Common myeloid progenitor, CD34-positive (primary cell): ENCODE measurements around the gene CD80. TPM values are rescaled to one million over a fixed set of nuclear protein-coding genes. Genes with fewer than 3 reads are reported as not detected.

Experiments used
- CTCF ChIA-PET: fragments of 350-600 bp; sonication (Branson Sonifier 250); formaldehyde crosslinking; loops from one replicate; lab custom pipeline; 2021; ENCODE audit warnings: antibody characterized with exemption; lab: Charles Lee
- POLR2A ChIA-PET: fragments of 350-600 bp; sonication (Branson Sonifier 250); formaldehyde crosslinking; loops from one replicate; lab custom pipeline; 2021; ENCODE audit warnings: antibody characterized with exemption; lab: Charles Lee
- DNase-seq, 3 donors: peaks; one replicate each; pipeline versions ENCODE4 v3.0.0 to v3.0.0-alpha.2; 2013
- H3K27ac ChIP-seq, 2 experiments: 1 replicate in 1 of 2; 2 replicates in 1 of 2; pipeline ENCODE4 v1.7.0; 2013; ENCODE audit warnings: inconsistent platforms in 2 of 2, low read length in 2 of 2, mild to moderate bottlenecking in 2 of 2, low read depth in 1 of 2, moderate library complexity in 1 of 2; ENCODE audit not compliant: severe bottlenecking in 2 of 2, insufficient read depth in 1 of 2, poor library complexity in 1 of 2
- H3K27me3 ChIP-seq, 5 experiments: replicated peaks in 2 of 5; 1 replicate in 3 of 5; 2 replicates in 2 of 5; pipeline versions ENCODE4 v1.6.1 to v1.7.0; 2013; ENCODE audit warnings: low read length in 4 of 5, mild to moderate bottlenecking in 2 of 5, moderate library complexity in 2 of 5, inconsistent platforms in 1 of 5; ENCODE audit not compliant: insufficient read depth in 5 of 5, control insufficient read depth in 4 of 5
- H3K36me3 ChIP-seq, 4 experiments: 1 replicate in 2 of 4; 2 replicates in 2 of 4; pipeline versions ENCODE4 v1.6.1 to v1.7.0; 2013; ENCODE audit warnings: low read length in 3 of 4, control low read depth in 1 of 4, mild to moderate bottlenecking in 1 of 4; ENCODE audit not compliant: control insufficient read depth in 4 of 4, insufficient read depth in 4 of 4
- H3K4me1 ChIP-seq, 4 experiments: 1 replicate in 3 of 4; 2 replicates in 1 of 4; pipeline versions ENCODE4 v1.6.1 to v1.7.1; 2013; ENCODE audit warnings: low read length in 3 of 4, mild to moderate bottlenecking in 3 of 4, control low read depth in 1 of 4, inconsistent platforms in 1 of 4, moderate library complexity in 1 of 4; ENCODE audit not compliant: control insufficient read depth in 4 of 4, insufficient read depth in 4 of 4; ENCODE audit errors: control extremely low read depth in 1 of 4
- H3K4me3 ChIP-seq, 7 experiments: 1 replicate in 4 of 7; 2 replicates in 3 of 7; pipeline versions ENCODE4 v1.5.1 to v1.7.0; 2013; ENCODE audit warnings: mild to moderate bottlenecking in 7 of 7, low read length in 6 of 7, moderate library complexity in 6 of 7, inconsistent platforms in 2 of 7, low read depth in 2 of 7, control low read depth in 1 of 7; ENCODE audit not compliant: insufficient read depth in 4 of 7, control insufficient read depth in 1 of 7; ENCODE audit errors: extremely low read depth in 1 of 7
- H3K9me3 ChIP-seq, 5 experiments: 1 replicate in 4 of 5; 2 replicates in 1 of 5; pipeline versions ENCODE4 v1.6.1 to v1.7.1; 2013; ENCODE audit warnings: low read length in 4 of 5, mild to moderate bottlenecking in 2 of 5, inconsistent platforms in 1 of 5, low read depth in 1 of 5, moderate library complexity in 1 of 5; ENCODE audit not compliant: control insufficient read depth in 4 of 5, insufficient read depth in 2 of 5; ENCODE audit errors: control extremely low read depth in 1 of 5
- WGBS: methylation state at CpG from one replicate; pipeline ENCODE4 v1.1.5; 2013; ENCODE audit not compliant: insufficient coverage; 5-methylcytosine and 5-hydroxymethylcytosine counted together
- polyA plus RNA-seq: library from polyadenylated mRNA; unstranded; fragments of 120-200 nt; gene quantifications from one replicate; pipeline ENCODE4 v1.2.1, GENCODE V29; 2013

The CD80 gene, protein sequence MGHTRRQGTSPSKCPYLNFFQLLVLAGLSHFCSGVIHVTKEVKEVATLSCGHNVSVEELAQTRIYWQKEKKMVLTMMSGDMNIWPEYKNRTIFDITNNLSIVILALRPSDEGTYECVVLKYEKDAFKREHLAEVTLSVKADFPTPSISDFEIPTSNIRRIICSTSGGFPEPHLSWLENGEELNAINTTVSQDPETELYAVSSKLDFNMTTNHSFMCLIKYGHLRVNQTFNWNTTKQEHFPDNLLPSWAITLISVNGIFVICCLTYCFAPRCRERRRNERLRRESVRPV
- polyA plus RNA-seq: 0.21 TPM

DNA sequence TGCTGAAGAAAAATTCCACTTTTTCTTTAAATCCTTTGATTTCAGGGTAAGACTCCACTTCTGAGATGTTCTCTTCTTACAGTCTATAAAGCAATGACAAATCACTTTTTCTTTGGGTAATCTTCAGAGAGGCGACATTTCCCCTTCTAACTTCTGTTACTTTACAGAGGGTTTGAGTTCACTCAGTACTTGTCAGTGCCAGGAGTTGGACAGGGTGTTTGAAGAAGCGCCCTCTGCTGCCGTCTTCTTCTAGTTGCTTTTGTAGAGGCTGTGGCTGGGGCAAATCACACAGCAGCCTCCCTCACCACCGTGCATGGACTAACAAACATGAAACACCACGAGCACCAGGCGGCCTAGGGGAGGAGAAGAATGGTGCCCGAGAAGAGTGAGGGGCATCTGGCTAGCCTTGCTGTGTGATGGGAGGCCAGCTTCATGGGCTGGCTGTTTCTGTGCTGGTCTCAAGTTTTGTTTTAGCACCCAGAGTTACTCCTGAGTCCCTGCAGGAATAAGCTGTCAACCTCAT, at the start of gene CD80:
CD80 (minus strand) TSS at position 174 of the 523 bp plus-strand sequence. CDS start 1,886 bp downstream, outside the sequence.
- CTCF ChIA-PET: interaction anchor here (0.8 to 2.0 kb wide), 11 partner anchors 9 to 121 kb away, joined by 3 to 11 read pairs (median 3); partner anchors contain the start of gene PLA1A

DNA sequence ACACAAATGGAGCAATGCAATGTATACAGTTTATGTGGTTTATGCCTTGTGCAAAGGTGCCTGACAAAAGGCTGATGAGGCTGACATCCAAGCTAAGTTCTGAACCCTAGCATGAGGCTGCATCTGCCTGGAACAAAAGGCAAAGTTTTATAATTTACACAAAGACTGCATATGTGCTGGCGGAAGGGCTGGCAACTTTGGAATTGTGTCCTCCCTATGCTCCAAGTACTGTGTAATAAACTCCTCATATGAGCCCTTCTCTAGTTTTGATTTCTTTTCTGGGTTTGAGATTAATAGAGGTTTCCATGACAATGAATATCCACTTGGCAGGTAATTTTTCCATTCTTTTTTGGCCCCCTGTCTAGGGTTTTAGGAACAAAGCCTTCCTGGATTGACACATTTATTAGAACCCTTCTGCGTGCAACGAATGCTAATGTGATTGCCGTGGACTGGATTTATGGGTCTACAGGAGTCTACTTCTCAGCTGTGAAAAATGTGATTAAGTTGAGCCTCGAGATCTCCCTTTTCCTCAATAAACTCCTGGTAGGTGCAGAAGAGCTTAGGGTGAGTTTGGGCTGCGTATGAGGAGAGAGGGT, 49.1 kb upstream of the CD80 start:
- WGBS: 97% methylated on average over 4 of the region's 6 CpGs
- Histone ChIP-seq H3K36me3 (no peaks in the 10 kb centered on the region), H3K27me3 (peaks cover 0 to 6% (median 0%) of the 10 kb centered on the region in 5 experiments), H3K27ac (no peak overlapping the region), H3K4me1 (no peaks in the 10 kb centered on the region), H3K9me3 (no peaks in the 10 kb centered on the region), H3K4me3 (no peak overlapping the region)
- CTCF ChIA-PET: interaction anchor here (1.0 kb wide), 1 partner anchor 22 kb away, joined by 3 read pairs; no protein-coding TSS in a partner anchor
- no peak for DNase-seq
- POLR2A ChIA-PET: no interaction called here

More for the DNA sequence above, at the start of gene CD80:
- H3K36me3 ChIP-seq: no peaks in the 10 kb centered on the region
- peak within 1 kb of the TSS in 1 of 7 experiments; percentile 31 for H3K4me3 ChIP-seq
- peak; percentile 80 to 91 (median 90) for DNase-seq
- H3K27ac ChIP-seq: peak within 1 kb of the TSS in 1 of 2 experiments; percentile 16
- no peaks in the 10 kb centered on the region for H3K27me3 ChIP-seq
- H3K4me1 ChIP-seq: peaks cover 0 to 32% (median 26%) of the 10 kb centered on the region in 4 experiments
- POLR2A ChIA-PET: no interaction called here
- no peaks in the 10 kb centered on the region for H3K9me3 ChIP-seq
- 40% methylated on average over 1 of the region's 7 CpGs for WGBS

DNA sequence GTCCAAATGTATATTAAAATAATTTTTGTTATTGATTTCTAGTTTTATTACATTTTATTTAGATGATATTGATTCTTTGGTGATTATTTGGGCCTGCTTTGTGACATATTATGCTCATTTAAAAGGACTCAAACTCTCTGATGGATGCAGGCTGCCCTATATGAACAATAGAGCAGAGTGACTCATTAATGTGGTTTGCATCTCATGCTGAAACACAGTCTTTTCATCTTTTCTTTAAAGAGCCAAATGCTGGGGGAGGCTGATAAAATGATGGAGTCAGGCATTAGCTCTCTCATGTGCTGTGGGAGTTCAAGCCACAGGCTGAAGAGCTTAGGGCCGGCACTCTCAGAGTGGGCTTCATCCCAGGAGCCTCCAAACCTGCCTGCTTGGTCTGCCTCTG, 45.5 kb upstream of the CD80 start:
- DNase-seq: no peak
- H3K9me3 ChIP-seq: no peaks in the 10 kb centered on the region
- WGBS: 100% methylated on average over 1 of the region's 1 CpG
- H3K4me3 ChIP-seq: no peak overlapping the region
- ChIA-PET POLR2A (no interaction called here), CTCF (no interaction called here)
- H3K4me1 ChIP-seq: peaks cover 0 to 4% (median 0%) of the 10 kb centered on the region in 4 experiments
- no peak overlapping the region for H3K27ac ChIP-seq
- no peaks in the 10 kb centered on the region for H3K36me3 ChIP-seq
- H3K27me3 ChIP-seq: peaks cover 0 to 6% (median 0%) of the 10 kb centered on the region in 5 experiments

DNA sequence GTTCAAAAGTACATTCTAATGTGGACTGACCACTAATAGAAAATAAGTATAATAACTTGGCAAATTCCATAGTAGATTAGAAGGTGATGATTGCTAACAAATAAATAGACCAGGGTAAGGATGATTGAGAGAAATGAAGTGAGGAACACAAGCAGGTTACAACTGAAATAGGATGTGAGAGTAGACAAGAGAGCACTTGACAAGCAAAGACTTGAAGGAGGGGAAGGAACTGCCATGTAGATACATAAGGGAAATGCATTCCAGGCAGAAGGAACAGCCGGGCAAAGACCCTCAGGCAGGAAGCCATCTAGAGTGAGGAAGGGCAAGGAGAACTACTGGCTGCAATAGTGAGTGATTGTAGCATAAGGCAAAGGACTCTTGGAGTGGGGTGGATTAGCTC, 43.3 kb upstream of the CD80 start:
- Histone ChIP-seq H3K4me1 (peaks cover 0 to 4% (median 0%) of the 10 kb centered on the region in 4 experiments), H3K36me3 (no peaks in the 10 kb centered on the region), H3K9me3 (no peaks in the 10 kb centered on the region), H3K27ac (no peak overlapping the region), H3K4me3 (no peak overlapping the region), H3K27me3 (peaks cover 0 to 2% (median 0%) of the 10 kb centered on the region in 5 experiments)
- POLR2A ChIA-PET: no interaction called here
- DNase-seq: no peak
- WGBS: 83% methylated on average over 1 of the region's 1 CpG
- CTCF ChIA-PET: interaction anchor here (1.0 to 4.2 kb wide), 2 partner anchors 10 to 25 kb away, joined by 3 to 19 read pairs; no protein-coding TSS in a partner anchor

DNA sequence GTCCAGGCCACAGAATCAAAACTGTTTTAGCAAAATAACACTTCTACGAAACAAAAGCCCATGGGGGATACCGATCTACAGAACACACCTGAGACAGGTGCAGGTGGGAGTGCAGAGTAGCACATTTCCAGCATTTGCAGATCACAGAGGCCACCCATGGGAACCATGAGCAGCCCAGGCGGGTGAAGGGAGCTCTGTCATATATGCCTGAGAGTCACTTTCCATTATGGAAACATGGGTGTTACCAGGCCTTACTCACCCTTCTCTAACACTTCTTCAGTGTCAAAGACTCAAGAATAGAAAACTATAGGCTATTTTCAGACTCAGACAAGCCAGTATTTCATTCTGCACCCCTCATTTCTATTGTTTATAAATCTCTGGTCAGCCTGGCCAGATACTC, 41.7 kb upstream of the CD80 start:
- ChIA-PET CTCF (interaction anchor here (0.6 to 4.2 kb wide), 8 partner anchors 12 to 82 kb away, joined by 3 to 19 read pairs (median 4); partner anchors contain the start of genes CD80 and COX17), POLR2A (no interaction called here)
- WGBS: 94% methylated on average over 3 of the region's 3 CpGs
- DNase-seq: no peak
- H3K36me3 ChIP-seq: no peaks in the 10 kb centered on the region
- peaks cover 0 to 13% (median 4%) of the 10 kb centered on the region in 4 experiments for H3K4me1 ChIP-seq
- H3K4me3 ChIP-seq: no peak overlapping the region
- no peak overlapping the region for H3K27ac ChIP-seq
- H3K9me3 ChIP-seq: no peaks in the 10 kb centered on the region
- H3K27me3 ChIP-seq: no peaks in the 10 kb centered on the region

DNA sequence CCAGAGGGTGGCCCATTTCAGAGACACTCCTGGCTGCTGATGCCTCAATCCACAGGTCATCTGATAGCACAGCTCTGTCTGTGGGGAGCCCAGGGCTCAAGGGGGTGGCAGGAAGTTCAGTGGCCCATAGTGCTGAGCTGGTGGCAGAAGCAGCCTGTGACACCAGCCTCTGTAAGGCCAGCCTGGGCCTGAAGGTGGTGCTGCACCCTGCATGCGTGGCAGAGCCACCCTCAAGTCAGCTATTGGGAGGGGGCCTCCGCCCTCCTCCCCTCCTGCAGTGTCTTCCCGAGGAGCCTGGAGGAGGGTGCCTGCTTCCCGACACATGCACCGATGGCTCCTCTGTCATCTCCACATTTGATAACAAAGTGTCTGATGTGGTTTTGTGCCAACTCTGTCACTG, 41.3 kb upstream of the CD80 start:
- ChIA-PET POLR2A (interaction anchor here (0.6 kb wide), 1 partner anchor 289 kb away, joined by 4 read pairs; no protein-coding TSS in a partner anchor), CTCF (interaction anchor here (0.6 to 4.2 kb wide), 11 partner anchors 9 to 83 kb away, joined by 3 to 19 read pairs (median 4); partner anchors contain the start of genes CD80 and COX17)
- no peak overlapping the region for H3K27ac ChIP-seq
- no peak overlapping the region for H3K4me3 ChIP-seq
- H3K9me3 ChIP-seq: no peaks in the 10 kb centered on the region
- 49% methylated on average over 5 of the region's 5 CpGs for WGBS
- H3K4me1 ChIP-seq: peaks cover 0 to 17% (median 9%) of the 10 kb centered on the region in 4 experiments
- H3K27me3 ChIP-seq: no peaks in the 10 kb centered on the region
- DNase-seq: peak; percentile 17 to 51 (median 50)
- H3K36me3 ChIP-seq: no peaks in the 10 kb centered on the region
